HepG2 (cell line): ENCODE data around the gene ITGB8. TPM values are rescaled to one million over a fixed set of nuclear protein-coding genes. Genes with fewer than 3 reads are reported as not detected.

Source experiments
- ATAC-seq: fragments of 200-7000 bp; cut with Tn5 transposase; 3 replicates; pipeline ENCODE4 v1.9.1; 2020; ENCODE audit warnings: mild to moderate bottlenecking, moderate library complexity
- BruUV-seq: library from RNA; stranded (reverse); fragments of 400-500 nt; replicated peaks from 2 replicates; lab custom pipeline; 2021; lab: Mats Ljungman, UMichigan
- CTCF ChIA-PET: fragments of 300-600 bp; formaldehyde crosslinking; extraction: SDS; loops from one replicate; lab custom pipeline; 2021; ENCODE audit warnings: low total read pairs, inconsistent platforms, low intra/inter-chr PET ratio; lab: Yijun Ruan, JAX
- POLR2A ChIA-PET: fragments of 350-600 bp; sonication (Branson Sonifier 250); formaldehyde crosslinking; loops from one replicate; lab custom pipeline; 2020; ENCODE audit warnings: antibody characterized with exemption, inconsistent platforms; lab: Yijun Ruan, JAX
- DNase-seq: peaks from one replicate; pipeline ENCODE4 v3.0.0-alpha.2; 2015; ENCODE audit warnings: low spot score
- FAIRE-seq: peaks from 3 replicates; lab custom pipeline; 2011; peaks lifted over from hg19 to GRCh38; lab: Jason Lieb, UNC
- H2AFZ ChIP-seq: one replicate; pipeline ENCODE4 v1.6.1; 2011; ENCODE audit warnings: low read length, inconsistent platforms
- H3K27ac ChIP-seq: fragments of 300-600 bp; 3 replicates; pipeline ENCODE4 v1.8.0; 2011; ENCODE audit warnings: mixed run types, mild to moderate bottlenecking, mixed read lengths, low read length, inconsistent platforms; ENCODE audit not compliant: insufficient read depth; ENCODE audit errors: extremely low read length
- H3K27me3 ChIP-seq, 2 experiments: fragments of 200-600 bp in 1 of 2; 2 replicates in 1 of 2; 3 replicates in 1 of 2; pipeline versions ENCODE4 v1.6.0 to v1.8.0; 2011; ENCODE audit warnings: low read length in 2 of 2, mild to moderate bottlenecking in 2 of 2, moderate library complexity in 2 of 2, inconsistent platforms in 1 of 2; ENCODE audit not compliant: insufficient read depth in 2 of 2, control insufficient read depth in 1 of 2
- H3K36me3 ChIP-seq, 2 experiments: fragments of 200-600 bp in 1 of 2; replicated peaks in 1 of 2; 2 replicates in 1 of 2; 3 replicates in 1 of 2; pipeline versions ENCODE4 v1.5.1 to v1.8.0; 2011; ENCODE audit warnings: low read length in 2 of 2, inconsistent platforms in 1 of 2; ENCODE audit not compliant: insufficient read depth in 2 of 2, control insufficient read depth in 1 of 2
- H3K4me1 ChIP-seq: 2 replicates; pipeline ENCODE4 v1.5.1; 2012; ENCODE audit warnings: low read length, inconsistent platforms; ENCODE audit not compliant: insufficient read depth
- H3K4me2 ChIP-seq: 2 replicates; pipeline ENCODE4 v1.6.0; 2011; ENCODE audit warnings: low read depth, low read length, inconsistent platforms
- H3K4me3 ChIP-seq, 3 experiments: fragments of 200-600 bp in 1 of 3; sonication (generic), shearing (Covaris generic) in 1 of 3; replicated peaks in 1 of 3; 2 replicates each; pipeline ENCODE4 v1.5.1; 2011 to 2016; ENCODE audit warnings: low read length in 3 of 3, inconsistent platforms in 2 of 3, low read depth in 2 of 3, mild to moderate bottlenecking in 2 of 3, control low read depth in 1 of 3, mixed read lengths in 1 of 3; ENCODE audit not compliant: insufficient read depth in 1 of 3
- H3K79me2 ChIP-seq: one replicate; pipeline ENCODE4 v1.6.1; 2011; ENCODE audit warnings: low read length, inconsistent platforms; ENCODE audit not compliant: insufficient read depth
- H3K9ac ChIP-seq: 2 replicates; pipeline ENCODE4 v1.6.0; 2011; ENCODE audit warnings: mild to moderate bottlenecking, low read depth, low read length, inconsistent platforms; ENCODE audit not compliant: insufficient read depth
- H3K9me3 ChIP-seq: 2 replicates; pipeline ENCODE4 v1.5.1; 2012; ENCODE audit warnings: mild to moderate bottlenecking, low read length
- H4K20me1 ChIP-seq: 2 replicates; pipeline ENCODE4 v1.6.0; 2011; ENCODE audit warnings: inconsistent platforms, mild to moderate bottlenecking, low read length, moderate library complexity; ENCODE audit not compliant: insufficient read depth
- HDAC2 ChIP-seq: sonication (generic); formaldehyde crosslinking; IDR thresholded peaks from 2 replicates; pipeline ENCODE4 v1.4.0; 2020; ENCODE audit warnings: missing genetic modification reagents
- HES4 ChIP-seq: sonication (generic); formaldehyde crosslinking; IDR thresholded peaks from 2 replicates; pipeline ENCODE4 v1.9.0; 2021; ENCODE audit warnings: mild to moderate bottlenecking, missing genetic modification reagents, borderline replicate concordance
- HIC2 ChIP-seq: sonication (generic); formaldehyde crosslinking; IDR thresholded peaks from 2 replicates; pipeline ENCODE4 v1.9.0; 2022; ENCODE audit warnings: low read depth, missing genetic modification reagents
- NAIF1 ChIP-seq: sonication (generic); formaldehyde crosslinking; IDR thresholded peaks from 2 replicates; pipeline ENCODE4 v1.5.0; 2020; ENCODE audit warnings: mild to moderate bottlenecking, missing genetic modification reagents, borderline replicate concordance
- ZNF33A ChIP-seq: sonication (generic); formaldehyde crosslinking; IDR thresholded peaks from 2 replicates; pipeline ENCODE4 v1.5.1; 2020; ENCODE audit warnings: missing genetic modification reagents, mild to moderate bottlenecking, moderate library complexity, borderline replicate concordance
- ZNF513 ChIP-seq: sonication (generic); formaldehyde crosslinking; conservative IDR thresholded peaks from 2 replicates; pipeline ENCODE4 v1.5.0; 2020; ENCODE audit warnings: missing genetic modification reagents
- ZNF552 ChIP-seq: sonication (generic); formaldehyde crosslinking; IDR thresholded peaks from 2 replicates; pipeline ENCODE4 v1.9.0; 2022; ENCODE audit warnings: missing genetic modification reagents, mild to moderate bottlenecking, borderline replicate concordance
- ZNF607 ChIP-seq: sonication (generic); formaldehyde crosslinking; IDR thresholded peaks from 2 replicates; pipeline ENCODE4 v1.5.1; 2020; ENCODE audit warnings: missing genetic modification reagents, mild to moderate bottlenecking, borderline replicate concordance
- WGBS: methylation state at CpG from one replicate; pipeline ENCODE4 v1.1.6; 2017; ENCODE audit warnings: low lambda C conversion rate; 5-methylcytosine and 5-hydroxymethylcytosine counted together
- in situ Hi-C: cut with HindIII; loops from 2 replicates; pipeline ENCODE4 v1.10.0; 2017; ENCODE audit warnings: low pct_unique_long_range_greater_than_20kb; ENCODE audit not compliant: extremely low pct_ligation_motif_present
- intact Hi-C: fragments of 100-400 bp; cut with micrococcal nuclease; formaldehyde crosslinking; loops from one replicate; pipeline ENCODE4 v1.10.0; 2022; ENCODE audit not compliant: unreplicated experiment
- polyA plus RNA-seq, 8 experiments: library from polyadenylated mRNA; depleted of rRNA in 3 of 8; stranded (reverse) in 7 of 8; unstranded in 1 of 8; fragments of >200 nt; fragmentation: Illumina TruSeq in 4 of 8; extraction: Trizol in 4 of 8; gene quantifications; 2 replicates each; pipeline versions ENCODE4 v1.2.1 to v1.2.3, GENCODE V29; 2011 to 2016; ENCODE audit warnings: low read depth in 4 of 8, missing spikeins in 1 of 8, mixed read lengths in 1 of 8; ENCODE audit not compliant: insufficient read depth in 1 of 8
- total RNA-seq, 5 experiments: library from RNA; depleted of rRNA; stranded (reverse); fragments of >200 nt; fragmentation: Illumina TruSeq; extraction: Trizol; gene quantifications; 2 replicates each; pipeline ENCODE4 v1.2.3, GENCODE V29; 2016; ENCODE audit warnings: low read depth in 1 of 5
- TF ChIP-seq, protein P1 (sequence below): sonication (generic); formaldehyde crosslinking; IDR thresholded peaks from 2 replicates; pipeline ENCODE4 v1.5.0; 2020; ENCODE audit warnings: mild to moderate bottlenecking, missing genetic modification reagents, borderline replicate concordance
- TF ChIP-seq, protein P2 (sequence below): IDR thresholded peaks from 2 replicates; pipeline ENCODE4 v1.6.1; 2016; ENCODE audit warnings: missing compliant biosample characterization, missing genetic modification reagents, borderline replicate concordance

Gene ITGB8
- total and polyA plus RNA-seq, 2 of the 13 experiments (the other 11 are each of a cell fraction or from before 2014, with no cell fraction given), result 0.01 TPM; not detected in 1

DNA sequence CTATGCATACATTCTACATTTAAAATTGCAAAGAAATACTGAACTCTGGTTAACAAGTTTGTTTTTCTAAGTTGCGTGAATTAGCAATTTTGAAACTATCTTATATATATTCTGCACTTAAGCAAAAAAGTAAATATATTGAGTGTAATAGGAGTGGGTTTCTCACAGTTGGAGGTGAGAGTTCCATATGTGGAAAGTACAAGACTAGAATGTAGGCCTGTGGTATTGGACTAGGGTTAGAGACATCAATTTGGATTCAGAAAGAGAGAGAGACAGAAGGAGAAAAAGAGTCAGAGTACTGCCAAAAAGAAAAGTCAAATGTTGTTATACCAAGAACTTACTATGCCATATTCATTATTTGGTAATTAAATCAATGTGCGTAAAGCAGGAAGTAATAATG is 47.3 kb upstream of the ITGB8 start:
- no peak overlapping the region for H3K4me2 ChIP-seq
- CTCF ChIA-PET, result no interaction called here
- H3K27me3 ChIP-seq, result no peaks in the 10 kb centered on the region
- no peaks in the 10 kb centered on the region for H4K20me1 ChIP-seq
- ATAC-seq, result no peak
- H3K27ac ChIP-seq, result no peak overlapping the region
- H2AFZ ChIP-seq, result no peak overlapping the region
- POLR2A ChIA-PET, result no interaction called here
- WGBS, result 49% methylated on average over 2 of the region's 2 CpGs
- H3K79me2 ChIP-seq, result no peaks in the 10 kb centered on the region
- no TSS peak for BruUV-seq
- intact Hi-C loops, result no loop called here
- no peak for FAIRE-seq
- H3K4me1 ChIP-seq, result no peaks in the 10 kb centered on the region
- H3K36me3 ChIP-seq, result no peaks in the 10 kb centered on the region
- no peaks in the 10 kb centered on the region for H3K9me3 ChIP-seq
- H3K9ac ChIP-seq, result no peak overlapping the region
- TF ChIP-seq NAIF1 (CRISPR knock-in tag) (no peak), ZNF552 (CRISPR knock-in tag) (no peak)
- DNase-seq, result no peak
- H3K4me3 ChIP-seq, result no peak overlapping the region
- in situ Hi-C loops, result no loop called here

- in situ Hi-C loops, result no loop called here
- ChIA-PET POLR2A (no interaction called here), CTCF (no interaction called here)
- no peak for ATAC-seq
- no peak for FAIRE-seq
- no TSS peak for BruUV-seq
- Histone ChIP-seq H3K27me3 (no peaks in the 10 kb centered on the region), H3K27ac (no peak overlapping the region), H3K9me3 (no peaks in the 10 kb centered on the region), H3K36me3 (no peaks in the 10 kb centered on the region), H2AFZ (no peak overlapping the region), H3K4me1 (no peaks in the 10 kb centered on the region), H4K20me1 (no peaks in the 10 kb centered on the region), H3K9ac (no peak overlapping the region), H3K4me3 (no peak overlapping the region), H3K4me2 (no peak overlapping the region), H3K79me2 (no peaks in the 10 kb centered on the region)
- intact Hi-C loops, result no loop called here
- 2% methylated on average over 3 of the region's 3 CpGs for WGBS
- DNase-seq, result no peak
- TF ChIP-seq, protein P1, sequence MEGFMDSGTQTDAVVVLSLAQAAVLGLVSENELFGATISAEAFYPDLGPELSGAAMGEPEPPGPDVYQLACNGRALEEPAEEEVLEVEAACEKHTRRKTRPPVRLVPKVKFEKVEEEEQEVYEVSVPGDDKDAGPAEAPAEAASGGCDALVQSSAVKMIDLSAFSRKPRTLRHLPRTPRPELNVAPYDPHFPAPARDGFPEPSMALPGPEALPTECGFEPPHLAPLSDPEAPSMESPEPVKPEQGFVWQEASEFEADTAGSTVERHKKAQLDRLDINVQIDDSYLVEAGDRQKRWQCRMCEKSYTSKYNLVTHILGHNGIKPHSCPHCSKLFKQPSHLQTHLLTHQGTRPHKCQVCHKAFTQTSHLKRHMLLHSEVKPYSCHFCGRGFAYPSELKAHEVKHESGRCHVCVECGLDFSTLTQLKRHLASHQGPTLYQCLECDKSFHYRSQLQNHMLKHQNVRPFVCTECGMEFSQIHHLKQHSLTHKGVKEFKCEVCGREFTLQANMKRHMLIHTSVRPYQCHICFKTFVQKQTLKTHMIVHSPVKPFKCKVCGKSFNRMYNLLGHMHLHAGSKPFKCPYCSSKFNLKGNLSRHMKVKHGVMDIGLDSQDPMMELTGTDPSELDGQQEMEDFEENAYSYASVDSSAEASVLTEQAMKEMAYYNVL, result no peak
- TF ChIP-seq HES4 (CRISPR knock-in tag), result no peak
- no peak for TF ChIP-seq ZNF33A
- TF ChIP-seq, protein P2, sequence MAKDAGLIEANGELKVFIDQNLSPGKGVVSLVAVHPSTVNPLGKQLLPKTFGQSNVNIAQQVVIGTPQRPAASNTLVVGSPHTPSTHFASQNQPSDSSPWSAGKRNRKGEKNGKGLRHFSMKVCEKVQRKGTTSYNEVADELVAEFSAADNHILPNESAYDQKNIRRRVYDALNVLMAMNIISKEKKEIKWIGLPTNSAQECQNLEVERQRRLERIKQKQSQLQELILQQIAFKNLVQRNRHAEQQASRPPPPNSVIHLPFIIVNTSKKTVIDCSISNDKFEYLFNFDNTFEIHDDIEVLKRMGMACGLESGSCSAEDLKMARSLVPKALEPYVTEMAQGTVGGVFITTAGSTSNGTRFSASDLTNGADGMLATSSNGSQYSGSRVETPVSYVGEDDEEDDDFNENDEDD (CRISPR knock-in tag), result no peak
- TF ChIP-seq HDAC2 (CRISPR knock-in tag), result no peak
- no peak for TF ChIP-seq ZNF513
- TF ChIP-seq HIC2 (CRISPR knock-in tag), result no peak
- no peak for TF ChIP-seq ZNF607
Measured at GRCh38 chr7:20284003-20284770, 46.5 kb upstream of the ITGB8 start.
